Esophagus squamous epithelium (tissue), 5 donors: ENCODE results near the gene SNCB. TPM values are rescaled to one million over a fixed set of nuclear protein-coding genes. Genes with fewer than 3 reads are reported as not detected.

Source experiments
- DNase-seq: peaks from one replicate; lab custom pipeline; 2025; lab: John Stamatoyannopoulos, UW
- H3K27ac ChIP-seq, 4 donors: fragments of 200-600 bp; sonication (generic); one replicate each; pipeline ENCODE4 v1.5.1; 2016 to 2019; ENCODE audit warnings: mild to moderate bottlenecking in 1 of 4
- H3K27me3 ChIP-seq, 4 donors: fragments of 200-600 bp; sonication (generic); 1 replicate in 3 of 4; 2 replicates in 1 of 4; pipeline versions ENCODE4 v1.5.1 to v1.6.0; 2017 to 2021; ENCODE audit warnings: antibody characterized with exemption in 1 of 4
- H3K36me3 ChIP-seq, 3 donors: fragments of 200-600 bp; sonication (generic); one replicate each; pipeline ENCODE4 v1.5.1; 2016 to 2019
- H3K4me1 ChIP-seq, 3 donors: fragments of 200-600 bp; sonication (generic); one replicate each; pipeline ENCODE4 v1.5.1; 2017 to 2019
- H3K4me3 ChIP-seq, 4 donors: fragments of 200-600 bp; sonication (generic); 1 replicate in 3 of 4; 2 replicates in 1 of 4; pipeline ENCODE4 v1.5.1; 2016 to 2019; ENCODE audit warnings: mild to moderate bottlenecking in 2 of 4, moderate library complexity in 1 of 4
- H3K9me3 ChIP-seq, 3 donors: fragments of 200-600 bp; sonication (generic); one replicate each; pipeline ENCODE4 v1.5.1; 2016 to 2019
- CTCF ChIP-seq, 6 experiments: fragments of 450-650 bp in 4 of 6; fragments of 200-600 bp in 2 of 6; sonication (generic) in 2 of 6; IDR thresholded peaks; one replicate each; pipeline ENCODE4 v1.5.1; 2016 to 2019; ENCODE audit warnings: antibody characterized with exemption in 6 of 6, mild to moderate bottlenecking in 4 of 6, moderate library complexity in 4 of 6
- POLR2A ChIP-seq, 4 donors: fragments of 450-650 bp; IDR thresholded peaks; one replicate each; pipeline ENCODE4 v1.6.1; 2017; ENCODE audit warnings: antibody characterized with exemption in 4 of 4, mild to moderate bottlenecking in 4 of 4, moderate library complexity in 3 of 4
- WGBS, 2 donors: methylation state at CpG; one replicate each; pipeline ENCODE4 v1.1.5; 2018; 5-methylcytosine and 5-hydroxymethylcytosine counted together
- intact Hi-C: fragments of 100-400 bp; cut with DNase I; formaldehyde crosslinking; loops from one replicate; pipeline ENCODE4 v1.15.0; 2022
- total RNA-seq, 4 donors: library from RNA; depleted of rRNA; stranded (reverse); fragments of >200 nt; gene quantifications; one replicate each; pipeline ENCODE4 v1.1.0, GENCODE V29; 2016
- donor health status: DM: yes; HTN: yes; CAD: no.

SNCB gene
- total RNA-seq, 4 donors from 2014 or later = not detected

- 89 to 90% methylated on average over 19 of the region's 22 CpGs for WGBS, 2 donors
- TF ChIP-seq POLR2A (IDR thresholded peaks at IDR 0.05) (no peak), CTCF (IDR thresholded peaks at IDR 0.05) (no peak)
- Histone ChIP-seq H3K36me3 (no peaks in the 10 kb centered on the region), H3K27me3 (no peaks in the 10 kb centered on the region), H3K4me1 (peaks cover 15 to 34% (median 19%) of the 10 kb centered on the region in 3 donors), H3K4me3 (no peak overlapping the region), H3K27ac (no peak overlapping the region), H3K9me3 (no peaks in the 10 kb centered on the region)
- DNase-seq = no peak
- intact Hi-C loops = no loop called here
Observed at GRCh38 chr5:176644878-176645670, 14.7 kb upstream of the SNCB start.

- intact Hi-C loops = no loop called here
- Histone ChIP-seq H3K27ac (no peak overlapping the region), H3K27me3 (no peaks in the 10 kb centered on the region), H3K4me1 (peaks cover 15 to 32% (median 19%) of the 10 kb centered on the region in 3 donors), H3K36me3 (no peaks in the 10 kb centered on the region), H3K4me3 (no peak overlapping the region), H3K9me3 (no peaks in the 10 kb centered on the region)
- WGBS, 2 donors = 77% methylated on average over 5 of the region's 9 CpGs; no CpG with 5 or more reads in 1 of the 2 donors
- no peak for TF ChIP-seq POLR2A (IDR thresholded peaks at IDR 0.05)
- TF ChIP-seq CTCF (IDR thresholded peaks at IDR 0.05) = no peak
- DNase-seq = no peak
Observed at GRCh38 chr5:176644294-176644693, 14.0 kb upstream of the SNCB start.

- Histone ChIP-seq H3K4me3 (no peak overlapping the region), H3K9me3 (no peaks in the 10 kb centered on the region), H3K36me3 (no peaks in the 10 kb centered on the region), H3K27ac (no peak overlapping the region), H3K27me3 (no peaks in the 10 kb centered on the region), H3K4me1 (peaks cover 13 to 26% (median 13%) of the 10 kb centered on the region in 3 donors)
- no peak for DNase-seq
- TF ChIP-seq CTCF (IDR thresholded peaks at IDR 0.05) (no peak), POLR2A (IDR thresholded peaks at IDR 0.05) (no peak)
- 80% methylated on average over 1 of the region's 11 CpGs; no CpG with 5 or more reads in 1 of the 2 donors for WGBS, 2 donors
- intact Hi-C loops = no loop called here
Observed at GRCh38 chr5:176643491-176644219, 13.3 kb upstream of the SNCB start.

GRCh38 chr5:176642675-176643490 lies 12.5 kb upstream of the SNCB start:
- Histone ChIP-seq H3K27me3 (no peaks in the 10 kb centered on the region), H3K27ac (no peak overlapping the region), H3K9me3 (no peaks in the 10 kb centered on the region), H3K36me3 (no peaks in the 10 kb centered on the region), H3K4me1 (peaks cover 5 to 18% (median 5%) of the 10 kb centered on the region in 3 donors), H3K4me3 (no peak overlapping the region)
- no peak for TF ChIP-seq POLR2A (IDR thresholded peaks at IDR 0.05)
- TF ChIP-seq CTCF (IDR thresholded peaks at IDR 0.05) = no peak
- intact Hi-C loops = no loop called here
- DNase-seq = no peak
- WGBS, 2 donors = 54 to 67% methylated on average over 4 to 6 of the region's 15 CpGs
